Smooth muscle cell (in vitro differentiated cells): ENCODE results near the gene PEX6. TPM values are rescaled to one million over a fixed set of nuclear protein-coding genes. Genes with fewer than 3 reads are reported as not detected.

ENCODE experiments used
- DNase-seq: peaks from one replicate; lab custom pipeline; 2025; ENCODE audit not compliant: unreplicated experiment; lab: John Stamatoyannopoulos, UW
- H2AFZ ChIP-seq: fragments of 200-600 bp; sonication (generic); 2 replicates; pipeline ENCODE4 v1.6.0; 2016; ENCODE audit warnings: antibody characterized with exemption, low read depth, mild to moderate bottlenecking
- H3F3A ChIP-seq: fragments of 200-600 bp; sonication (generic); 2 replicates; pipeline ENCODE4 v1.6.0; 2017; ENCODE audit warnings: antibody characterized with exemption, low read depth
- H3K27ac ChIP-seq: fragments of 200-600 bp; sonication (generic); 2 replicates; pipeline ENCODE4 v1.5.1; 2016; ENCODE audit warnings: low read depth, mild to moderate bottlenecking
- H3K27me3 ChIP-seq: fragments of 200-600 bp; sonication (generic); 2 replicates; pipeline ENCODE4 v1.6.1; 2016; ENCODE audit warnings: low read depth, mild to moderate bottlenecking
- H3K36me3 ChIP-seq: fragments of 200-600 bp; sonication (generic); 2 replicates; pipeline ENCODE4 v1.5.1; 2016; ENCODE audit warnings: low read depth
- H3K4me1 ChIP-seq: fragments of 200-600 bp; sonication (generic); 2 replicates; pipeline ENCODE4 v1.5.1; 2016; ENCODE audit warnings: low read depth
- H3K4me2 ChIP-seq: fragments of 200-600 bp; sonication (generic); 2 replicates; pipeline ENCODE4 v1.6.0; 2016; ENCODE audit warnings: mild to moderate bottlenecking
- H3K4me3 ChIP-seq: fragments of 200-600 bp; sonication (generic); 2 replicates; pipeline ENCODE4 v1.5.1; 2016; ENCODE audit warnings: mild to moderate bottlenecking
- H3K79me2 ChIP-seq: fragments of 200-600 bp; sonication (generic); 2 replicates; pipeline ENCODE4 v1.6.0; 2016; ENCODE audit warnings: low read depth, mild to moderate bottlenecking
- H3K9ac ChIP-seq: fragments of 200-600 bp; sonication (generic); 2 replicates; pipeline ENCODE4 v1.6.0; 2016; ENCODE audit warnings: low read depth
- H3K9me3 ChIP-seq: fragments of 200-600 bp; sonication (generic); replicated peaks from 2 replicates; pipeline ENCODE4 v1.5.1; 2016; ENCODE audit warnings: low read depth
- H4K20me1 ChIP-seq: fragments of 200-600 bp; sonication (generic); 2 replicates; pipeline ENCODE4 v1.6.0; 2016; ENCODE audit warnings: low read depth
- WGBS: methylation state at CpG from one replicate; pipeline ENCODE4 v1.1.7; 2016; ENCODE audit warnings: low lambda C conversion rate; 5-methylcytosine and 5-hydroxymethylcytosine counted together
- polyA plus RNA-seq: library from polyadenylated mRNA; unstranded; fragments of >200 nt; fragmentation: Nextera tagmentation; extraction: Ambion mirVana; gene quantifications from 2 replicates; pipeline ENCODE4 v1.2.1, GENCODE V29; 2016
- total RNA-seq: library from RNA; depleted of rRNA; stranded (reverse); fragments of >200 nt; gene quantifications from 2 replicates; pipeline ENCODE4 v1.2.3, GENCODE V29; 2014
- TF ChIP-seq, protein P1 (sequence below): fragments of 200-600 bp; sonication (generic); IDR thresholded peaks from 2 replicates; pipeline ENCODE4 v1.5.1; 2017; ENCODE audit warnings: borderline replicate concordance, mild to moderate bottlenecking, antibody characterized with exemption; ENCODE audit not compliant: insufficient read depth, poor library complexity, severe bottlenecking

Gene PEX6
- total and polyA plus RNA-seq, 2 experiments from 2014 or later = 9.7 to 24.6 TPM

DNA sequence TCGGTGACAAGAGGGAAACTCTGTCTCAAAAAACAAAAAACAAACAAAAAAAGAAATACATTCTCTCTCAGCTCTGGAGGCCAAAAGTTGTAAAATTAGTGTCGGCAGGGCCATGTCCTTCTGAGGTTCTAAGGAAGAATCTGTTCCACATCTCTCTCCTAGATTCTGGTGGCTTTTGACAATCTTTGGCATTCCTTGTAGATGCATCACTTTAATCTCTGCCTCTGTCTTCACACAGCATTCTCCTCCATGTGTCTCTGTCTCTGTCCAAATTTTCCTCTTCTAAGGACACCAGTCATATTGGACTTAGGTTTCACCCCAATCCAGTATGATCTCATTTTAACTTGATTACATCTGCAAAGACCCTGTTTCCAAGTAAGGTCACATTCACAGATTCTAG lies 14.5 kb upstream of the PEX6 start:
- H3K36me3 ChIP-seq = no peaks in the 10 kb centered on the region
- H3F3A ChIP-seq = peaks cover 4% of the 10 kb centered on the region
- H2AFZ ChIP-seq = no peak overlapping the region
- peaks cover 45% of the 10 kb centered on the region for H4K20me1 ChIP-seq
- no peak overlapping the region for H3K4me2 ChIP-seq
- H3K4me3 ChIP-seq = no peak overlapping the region
- H3K27me3 ChIP-seq = no peaks in the 10 kb centered on the region
- H3K9ac ChIP-seq = no peak overlapping the region
- 84% methylated on average over 2 of the region's 2 CpGs for WGBS
- no peaks in the 10 kb centered on the region for H3K9me3 ChIP-seq
- H3K4me1 ChIP-seq = no peaks in the 10 kb centered on the region
- TF ChIP-seq, protein P1, sequence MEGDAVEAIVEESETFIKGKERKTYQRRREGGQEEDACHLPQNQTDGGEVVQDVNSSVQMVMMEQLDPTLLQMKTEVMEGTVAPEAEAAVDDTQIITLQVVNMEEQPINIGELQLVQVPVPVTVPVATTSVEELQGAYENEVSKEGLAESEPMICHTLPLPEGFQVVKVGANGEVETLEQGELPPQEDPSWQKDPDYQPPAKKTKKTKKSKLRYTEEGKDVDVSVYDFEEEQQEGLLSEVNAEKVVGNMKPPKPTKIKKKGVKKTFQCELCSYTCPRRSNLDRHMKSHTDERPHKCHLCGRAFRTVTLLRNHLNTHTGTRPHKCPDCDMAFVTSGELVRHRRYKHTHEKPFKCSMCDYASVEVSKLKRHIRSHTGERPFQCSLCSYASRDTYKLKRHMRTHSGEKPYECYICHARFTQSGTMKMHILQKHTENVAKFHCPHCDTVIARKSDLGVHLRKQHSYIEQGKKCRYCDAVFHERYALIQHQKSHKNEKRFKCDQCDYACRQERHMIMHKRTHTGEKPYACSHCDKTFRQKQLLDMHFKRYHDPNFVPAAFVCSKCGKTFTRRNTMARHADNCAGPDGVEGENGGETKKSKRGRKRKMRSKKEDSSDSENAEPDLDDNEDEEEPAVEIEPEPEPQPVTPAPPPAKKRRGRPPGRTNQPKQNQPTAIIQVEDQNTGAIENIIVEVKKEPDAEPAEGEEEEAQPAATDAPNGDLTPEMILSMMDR = no peak
- peaks cover 4% of the 10 kb centered on the region for H3K79me2 ChIP-seq
- H3K27ac ChIP-seq = no peak overlapping the region
- DNase-seq = no peak

DNA sequence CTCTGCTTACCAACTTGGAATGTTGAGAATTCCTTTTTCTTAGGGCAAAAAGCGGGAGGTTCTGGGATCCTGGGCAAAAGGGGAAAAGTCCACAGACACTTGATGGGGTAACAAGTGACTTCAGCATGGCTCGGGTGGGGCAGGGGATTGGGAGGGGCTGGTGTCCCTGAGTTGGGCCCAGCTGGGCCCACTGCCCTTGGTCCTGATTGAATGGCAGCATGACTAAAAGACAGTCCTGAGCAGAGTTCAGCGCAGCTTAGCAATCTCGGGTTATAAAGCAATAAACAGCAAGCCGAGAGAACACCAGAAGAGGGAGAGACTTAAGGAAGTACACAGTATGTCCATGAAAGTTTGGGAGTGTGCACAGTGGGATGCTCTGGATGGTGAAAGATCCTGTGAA lies 10.9 kb upstream of the PEX6 start:
- peaks cover 27% of the 10 kb centered on the region for H3K79me2 ChIP-seq
- peaks cover 10% of the 10 kb centered on the region for H3K4me1 ChIP-seq
- H3K9ac ChIP-seq = no peak overlapping the region
- H3K4me2 ChIP-seq = no peak overlapping the region
- H3K4me3 ChIP-seq = no peak overlapping the region
- H3F3A ChIP-seq = no peaks in the 10 kb centered on the region
- WGBS = 98% methylated on average over 5 of the region's 5 CpGs
- H3K36me3 ChIP-seq = no peaks in the 10 kb centered on the region
- no peaks in the 10 kb centered on the region for H3K27me3 ChIP-seq
- peaks cover 64% of the 10 kb centered on the region for H4K20me1 ChIP-seq
- H3K27ac ChIP-seq = no peak overlapping the region
- H3K9me3 ChIP-seq = no peaks in the 10 kb centered on the region
- TF ChIP-seq, protein P1 = no peak
- H2AFZ ChIP-seq = no peak overlapping the region
- no peak for DNase-seq

DNA sequence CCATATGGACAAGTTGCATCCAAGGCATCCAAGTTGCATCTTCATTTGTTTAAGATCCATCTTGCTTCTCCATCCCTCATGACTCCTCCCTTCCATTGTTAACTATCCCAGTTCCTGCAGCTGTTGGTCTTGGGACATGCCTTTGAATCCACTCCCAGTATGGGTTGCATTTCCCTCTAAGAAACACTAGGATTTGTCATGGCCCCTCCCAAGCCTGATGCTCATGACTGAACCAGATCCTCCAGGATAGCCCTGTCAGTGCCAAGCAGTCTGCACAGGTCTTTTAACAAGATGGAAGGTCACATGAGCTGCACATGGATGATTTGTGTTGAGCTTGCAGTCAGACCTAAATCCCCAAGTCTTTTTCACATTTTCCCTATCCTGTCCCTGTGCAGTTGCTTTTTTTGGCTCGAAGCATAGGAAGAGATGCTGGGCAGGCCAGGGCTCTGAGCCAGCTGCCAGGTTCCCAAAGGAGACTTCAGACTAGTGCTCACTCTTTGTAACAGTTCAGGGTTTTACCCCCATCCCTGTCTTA lies 9.6 kb upstream of the PEX6 start:
- H3K27ac ChIP-seq = no peak overlapping the region
- H3K9me3 ChIP-seq = no peaks in the 10 kb centered on the region
- H3F3A ChIP-seq = no peaks in the 10 kb centered on the region
- peaks cover 10% of the 10 kb centered on the region for H3K4me1 ChIP-seq
- peaks cover 56% of the 10 kb centered on the region for H4K20me1 ChIP-seq
- DNase-seq = no peak
- H3K27me3 ChIP-seq = no peaks in the 10 kb centered on the region
- H3K4me2 ChIP-seq = no peak overlapping the region
- TF ChIP-seq, protein P1 = no peak
- no peaks in the 10 kb centered on the region for H3K36me3 ChIP-seq
- WGBS = 100% methylated on average over 1 of the region's 1 CpG
- no peak overlapping the region for H3K9ac ChIP-seq
- no peak overlapping the region for H3K4me3 ChIP-seq
- H2AFZ ChIP-seq = no peak overlapping the region
- H3K79me2 ChIP-seq = peaks cover 27% of the 10 kb centered on the region
